ENCODE results near the gene NATD1.

GRCh38 chr17:21297597-21297996, 44.4 kb upstream of the NATD1 start:
- no peak for TF ChIP-seq CTCF (conservative IDR thresholded peaks at IDR 0.05; ENCODE audit: low read length)
- TF ChIP-seq EZH2phosphoT487 (IDR thresholded peaks at IDR 0.05; ENCODE audit: borderline replicate concordance), result no peak
